ENCODE results near the gene CDIP1. TPM values are rescaled to one million over a fixed set of nuclear protein-coding genes. Genes with fewer than 3 reads are reported as not detected.

The CDIP1 gene
- total RNA-seq, 4 donors from 2014 or later = 14.7 to 30.0 (median 21.3) TPM

- H3K4me1 ChIP-seq = no peaks in the 10 kb centered on the region
- 84% methylated on average over 8 of the region's 8 CpGs for WGBS
- TF ChIP-seq EP300 (IDR thresholded peaks at IDR 0.05) = no peak
- TF ChIP-seq, protein P1, sequence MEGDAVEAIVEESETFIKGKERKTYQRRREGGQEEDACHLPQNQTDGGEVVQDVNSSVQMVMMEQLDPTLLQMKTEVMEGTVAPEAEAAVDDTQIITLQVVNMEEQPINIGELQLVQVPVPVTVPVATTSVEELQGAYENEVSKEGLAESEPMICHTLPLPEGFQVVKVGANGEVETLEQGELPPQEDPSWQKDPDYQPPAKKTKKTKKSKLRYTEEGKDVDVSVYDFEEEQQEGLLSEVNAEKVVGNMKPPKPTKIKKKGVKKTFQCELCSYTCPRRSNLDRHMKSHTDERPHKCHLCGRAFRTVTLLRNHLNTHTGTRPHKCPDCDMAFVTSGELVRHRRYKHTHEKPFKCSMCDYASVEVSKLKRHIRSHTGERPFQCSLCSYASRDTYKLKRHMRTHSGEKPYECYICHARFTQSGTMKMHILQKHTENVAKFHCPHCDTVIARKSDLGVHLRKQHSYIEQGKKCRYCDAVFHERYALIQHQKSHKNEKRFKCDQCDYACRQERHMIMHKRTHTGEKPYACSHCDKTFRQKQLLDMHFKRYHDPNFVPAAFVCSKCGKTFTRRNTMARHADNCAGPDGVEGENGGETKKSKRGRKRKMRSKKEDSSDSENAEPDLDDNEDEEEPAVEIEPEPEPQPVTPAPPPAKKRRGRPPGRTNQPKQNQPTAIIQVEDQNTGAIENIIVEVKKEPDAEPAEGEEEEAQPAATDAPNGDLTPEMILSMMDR (IDR thresholded peaks at IDR 0.05) = no peak
- no peak for TF ChIP-seq POLR2AphosphoS5 (IDR thresholded peaks at IDR 0.05)
- TF ChIP-seq POLR2A (IDR thresholded peaks at IDR 0.05) = no peak
- no peak for DNase-seq (ENCODE audit: low spot score in 2 of 2)
- H3K27me3 ChIP-seq = no peaks in the 10 kb centered on the region
- H3K9me3 ChIP-seq = no peaks in the 10 kb centered on the region
- H3K36me3 ChIP-seq = no peaks in the 10 kb centered on the region
- H3K4me3 ChIP-seq = no peak overlapping the region
- no peak overlapping the region for H3K27ac ChIP-seq
Measured at GRCh38 chr16:4544473-4544872, 5.9 kb upstream of the CDIP1 start.

DNA sequence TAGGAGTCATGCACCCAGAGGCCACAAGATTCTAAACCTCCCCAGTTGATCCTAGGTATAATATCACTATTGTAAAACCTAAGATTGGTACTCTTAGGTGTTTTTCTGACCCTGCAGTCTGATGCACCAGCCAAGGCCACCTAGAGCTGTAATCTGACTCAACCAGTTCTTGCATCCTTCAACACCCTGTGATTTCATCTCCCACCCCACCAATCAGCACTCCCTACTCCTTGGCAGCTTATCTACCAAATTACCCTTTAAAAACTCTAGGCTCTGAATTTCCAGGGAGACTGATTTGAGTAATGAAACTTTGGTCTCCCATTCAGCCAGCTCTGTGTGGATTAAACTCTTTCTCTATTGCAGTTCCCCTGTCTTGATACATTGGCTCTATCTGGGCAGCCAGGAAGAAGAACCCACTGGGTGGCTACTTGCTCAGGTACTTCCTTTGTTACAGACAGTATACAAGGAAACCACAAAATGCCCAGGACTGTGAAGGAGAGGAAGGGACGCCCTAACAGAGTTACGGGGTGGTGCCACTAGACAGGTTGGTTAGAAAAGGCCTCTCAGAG, 1.2 kb upstream of the CDIP1 start:
- Histone ChIP-seq H3K4me3 (no peak overlapping the region), H3K36me3 (no peaks in the 10 kb centered on the region), H3K27ac (no peak overlapping the region), H3K27me3 (no peaks in the 10 kb centered on the region), H3K9me3 (no peaks in the 10 kb centered on the region), H3K4me1 (peaks cover 24% of the 10 kb centered on the region)
- WGBS = 100% methylated on average over 2 of the region's 2 CpGs
- TF ChIP-seq, protein P1 (IDR thresholded peaks at IDR 0.05) = no peak
- no peak for TF ChIP-seq POLR2AphosphoS5 (IDR thresholded peaks at IDR 0.05)
- TF ChIP-seq POLR2A (IDR thresholded peaks at IDR 0.05) = no peak
- no peak for TF ChIP-seq EP300 (IDR thresholded peaks at IDR 0.05)
- DNase-seq (ENCODE audit: low spot score in 2 of 2) = no peak

DNA sequence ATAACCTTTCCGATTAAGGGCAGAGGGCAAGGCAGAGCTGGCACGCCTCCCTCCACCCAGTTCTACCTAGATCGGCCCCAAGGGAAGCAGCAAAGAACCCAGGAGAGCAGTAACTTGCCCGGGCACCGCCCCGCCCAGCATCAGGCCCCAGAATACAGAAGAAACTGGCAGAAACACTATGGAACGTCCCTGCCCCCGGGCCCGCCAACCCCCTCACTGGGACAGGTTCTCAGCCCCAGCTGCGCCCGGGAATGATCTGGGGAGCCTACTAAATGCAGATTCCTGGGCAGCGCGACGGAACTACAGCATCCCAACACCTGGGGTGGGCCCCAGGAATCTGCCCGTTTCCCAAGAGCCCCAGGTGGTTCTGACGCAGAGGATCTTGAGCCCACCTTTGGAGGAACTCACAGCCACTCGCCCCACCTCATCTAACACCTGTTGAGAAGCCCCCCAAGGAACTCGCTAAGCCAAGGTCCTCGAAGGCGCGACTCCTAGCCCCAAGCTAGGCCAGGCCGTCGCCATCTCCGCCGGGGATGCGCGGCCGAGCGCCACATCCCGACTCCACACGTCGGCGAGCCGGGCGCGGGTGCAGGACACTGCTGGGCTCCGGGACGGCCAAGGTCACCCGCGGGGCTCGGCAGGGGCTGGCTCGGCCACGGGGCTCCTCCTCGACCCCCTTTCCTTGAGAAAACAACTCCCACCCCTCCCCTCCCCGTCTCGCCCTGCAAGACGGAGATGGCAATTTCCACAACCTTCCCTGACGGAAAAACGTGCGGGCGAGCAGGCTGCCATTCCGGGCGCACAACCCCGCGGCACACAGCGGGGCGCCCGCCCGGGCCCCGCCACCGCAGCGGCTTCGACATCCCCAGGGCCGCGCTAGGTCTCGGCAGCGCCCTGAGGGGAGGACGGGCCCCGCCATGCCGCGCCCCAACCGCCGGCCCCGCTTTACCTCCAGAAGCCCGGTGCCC, 913 bp downstream of the CDIP1 start:
- Histone ChIP-seq H3K4me1 (peaks cover 24% of the 10 kb centered on the region), H3K9me3 (no peaks in the 10 kb centered on the region), H3K27ac (peak overlapping the region; percentile 86), H3K27me3 (no peaks in the 10 kb centered on the region), H3K36me3 (no peaks in the 10 kb centered on the region), H3K4me3 (peak overlapping the region; percentile 85)
- no peak for DNase-seq (ENCODE audit: low spot score in 2 of 2)
- 20% methylated on average over 23 of the region's 75 CpGs for WGBS
- no peak for TF ChIP-seq POLR2AphosphoS5 (IDR thresholded peaks at IDR 0.05)
- TF ChIP-seq, protein P1 (IDR thresholded peaks at IDR 0.05) = no peak
- no peak for TF ChIP-seq POLR2A (IDR thresholded peaks at IDR 0.05)
- no peak for TF ChIP-seq EP300 (IDR thresholded peaks at IDR 0.05)

DNA sequence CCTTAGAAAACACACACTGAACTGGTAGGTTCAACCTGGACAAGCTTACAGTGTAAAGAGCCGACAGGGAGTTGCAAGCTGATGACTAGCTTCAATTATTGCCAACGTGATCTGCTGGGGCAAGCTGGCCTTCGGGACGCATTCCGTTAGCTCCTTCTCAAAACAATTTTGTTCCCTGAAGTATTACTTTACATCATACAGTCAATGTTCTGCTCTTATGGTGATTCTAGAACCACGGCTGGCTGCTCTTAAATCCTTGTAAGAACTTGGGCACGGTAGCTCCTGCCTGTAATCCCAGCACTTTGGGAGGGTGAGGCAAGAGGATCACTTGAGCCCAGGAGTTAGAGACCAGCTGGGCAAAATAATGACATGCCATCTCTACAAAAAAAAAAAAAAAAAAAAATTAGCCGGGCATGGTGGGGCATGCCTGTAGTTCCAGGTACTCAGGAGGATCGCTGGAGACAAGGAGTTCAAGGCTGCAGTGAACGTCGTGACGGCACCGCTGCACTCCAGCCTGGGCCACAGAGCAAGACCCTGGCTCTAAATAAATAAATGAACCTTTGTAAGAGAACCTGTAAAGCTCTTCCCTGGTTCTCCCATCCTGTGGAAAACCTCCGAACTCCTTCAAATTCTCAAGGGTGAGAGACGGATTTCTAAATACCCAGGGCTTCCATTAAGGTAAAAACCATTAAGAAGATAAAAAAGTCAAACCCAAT, 2.0 kb downstream of the CDIP1 start:
- no peaks in the 10 kb centered on the region for H3K36me3 ChIP-seq
- H3K27ac ChIP-seq = peak overlapping the region; percentile 2
- no peaks in the 10 kb centered on the region for H3K27me3 ChIP-seq
- TF ChIP-seq, protein P1 (IDR thresholded peaks at IDR 0.05) = no peak
- TF ChIP-seq EP300 (IDR thresholded peaks at IDR 0.05) (no peak), POLR2AphosphoS5 (IDR thresholded peaks at IDR 0.05) (no peak), POLR2A (IDR thresholded peaks at IDR 0.05) (no peak)
- no peaks in the 10 kb centered on the region for H3K9me3 ChIP-seq
- no peak overlapping the region for H3K4me3 ChIP-seq
- DNase-seq (ENCODE audit: low spot score in 2 of 2) = no peak
- peaks cover 24% of the 10 kb centered on the region for H3K4me1 ChIP-seq
- WGBS = 61% methylated on average over 15 of the region's 15 CpGs
